ENCODE measurements around the gene HEBP2. TPM values are rescaled to one million over a fixed set of nuclear protein-coding genes. Genes with fewer than 3 reads are reported as not detected.

HEBP2 gene
- total RNA-seq, 1 experiment from 2014 or later, result 51.6 TPM

DNA sequence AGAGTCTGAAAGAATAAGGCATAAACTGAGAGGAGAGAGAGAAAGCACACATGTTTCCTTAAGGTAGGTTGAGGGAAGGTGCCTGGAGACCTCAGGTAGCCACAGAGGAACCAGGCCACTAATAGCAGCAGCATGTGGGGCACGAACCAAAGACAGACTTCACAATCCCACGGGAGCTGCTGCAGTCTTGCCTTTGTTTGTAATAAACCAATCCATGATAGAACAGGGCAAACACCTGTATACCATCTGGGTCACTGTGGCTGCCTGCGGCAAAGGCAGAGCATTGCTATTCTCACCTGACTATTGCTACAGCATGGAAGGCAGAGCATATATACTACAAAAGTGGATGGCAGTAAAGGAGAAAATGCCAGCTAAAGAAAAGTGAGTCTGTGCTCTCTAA is 36.3 kb downstream of the HEBP2 start:
- Histone ChIP-seq H3K36me3 (ENCODE audit: control insufficient read depth in 1 of 2, insufficient read depth in 2 of 2, low read length in 2 of 2) (0 out of 4 replicates have a peak, but pooled peaks cover 0 to 2% of the 10 kb centered on the region in 2 experiments), H3K9ac (ENCODE audit: low read length) (no peak overlapping the region), H3K4me3 (replicated peaks in 1 of 2; ENCODE audit: low read depth in 1 of 2, low read length in 2 of 2) (no peak overlapping the region), H3K4me2 (ENCODE audit: low read length) (no peak overlapping the region), H2AFZ (ENCODE audit: low read depth, low read length, poor library complexity, severe bottlenecking) (no peak overlapping the region), H3K27ac (ENCODE audit: low read depth, low read length) (no peak overlapping the region), H3K79me2 (ENCODE audit: insufficient read depth, low read length) (no peaks in the 10 kb centered on the region), H3K27me3 (ENCODE audit: insufficient read depth, low read length) (no peaks in the 10 kb centered on the region), H3K9me3 (ENCODE audit: control insufficient read depth in 1 of 2, insufficient read depth in 1 of 2, low read depth in 1 of 2, low read length in 2 of 2) (no peaks in the 10 kb centered on the region), H3K9me2 (ENCODE audit: insufficient read depth) (no peaks in the 10 kb centered on the region), H3K4me1 (ENCODE audit: control insufficient read depth in 1 of 2, insufficient read depth in 2 of 2, low read length in 2 of 2) (peaks cover 0 to 13% of the 10 kb centered on the region in 2 experiments; a peak in 1 of 4 replicates), H4K20me1 (ENCODE audit: insufficient read depth) (no peaks in the 10 kb centered on the region)
- intact Hi-C loops (cut with micrococcal nuclease), result no loop called here
- ATAC-seq (no peak), DNase-seq (ENCODE audit: low read depth, low spot score) (no peak)
- no TSS peak for BruUV-seq (replicated peaks)
- CTCF ChIA-PET, result no interaction called here
- TF ChIP-seq, protein P1, sequence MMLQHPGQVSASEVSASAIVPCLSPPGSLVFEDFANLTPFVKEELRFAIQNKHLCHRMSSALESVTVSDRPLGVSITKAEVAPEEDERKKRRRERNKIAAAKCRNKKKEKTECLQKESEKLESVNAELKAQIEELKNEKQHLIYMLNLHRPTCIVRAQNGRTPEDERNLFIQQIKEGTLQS (IDR thresholded peaks at IDR 0.05), result no peak
- TF ChIP-seq RAD21 (IDR thresholded peaks at IDR 0.05; ENCODE audit: low read depth) (no peak), CBX3 (IDR thresholded peaks at IDR 0.05; ENCODE audit: low read depth) (no peak), ELF1 (IDR thresholded peaks at IDR 0.05; ENCODE audit: borderline replicate concordance, low read depth) (no peak)
- RAD21 ChIA-PET (ENCODE audit: low non-redundant PET in 1 of 2, low total read pairs in 2 of 2, uncharacterized antibody in 2 of 2, unreplicated experiment in 2 of 2), result no interaction called here
- POLR2A ChIA-PET, result no interaction called here

DNA sequence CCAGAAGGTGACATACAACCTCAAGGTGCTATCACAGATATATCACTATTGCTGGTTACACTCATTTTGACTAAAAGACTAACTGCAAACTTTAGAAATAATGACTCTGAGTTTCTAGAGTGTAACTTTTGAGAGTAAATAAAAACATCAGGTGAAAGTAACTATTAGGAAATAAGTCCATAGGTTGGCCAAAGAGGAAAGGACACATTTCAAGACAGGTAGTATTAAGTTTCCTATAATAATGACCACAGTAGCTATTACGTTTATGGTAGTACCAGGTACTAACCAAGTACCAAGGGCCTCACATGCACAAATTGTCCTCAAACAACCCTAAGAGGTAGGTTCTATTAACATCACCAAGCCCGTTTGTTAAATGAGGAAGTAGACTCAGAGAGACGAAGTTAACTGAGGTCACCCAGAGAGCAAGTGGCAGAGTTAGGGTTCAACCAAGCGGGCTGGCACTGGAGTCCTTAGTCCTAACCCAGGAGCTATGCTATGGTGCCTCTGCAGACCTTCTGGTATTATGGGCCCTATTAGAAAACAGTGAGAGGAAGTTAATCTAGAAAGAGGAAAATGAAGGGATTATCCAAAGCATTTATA is 36.8 kb downstream of the HEBP2 start:
- H3K27me3 ChIP-seq (ENCODE audit: insufficient read depth, low read length), result no peaks in the 10 kb centered on the region
- no TSS peak for BruUV-seq (replicated peaks)
- ChIA-PET CTCF (no interaction called here), POLR2A (no interaction called here), RAD21 (ENCODE audit: low non-redundant PET in 1 of 2, low total read pairs in 2 of 2, uncharacterized antibody in 2 of 2, unreplicated experiment in 2 of 2) (no interaction called here)
- H3K9me3 ChIP-seq (ENCODE audit: control insufficient read depth in 1 of 2, insufficient read depth in 1 of 2, low read depth in 1 of 2, low read length in 2 of 2), result no peaks in the 10 kb centered on the region
- H3K4me3 ChIP-seq (replicated peaks in 1 of 2; ENCODE audit: low read depth in 1 of 2, low read length in 2 of 2), result no peak overlapping the region
- H4K20me1 ChIP-seq (ENCODE audit: insufficient read depth), result no peaks in the 10 kb centered on the region
- H3K36me3 ChIP-seq (ENCODE audit: control insufficient read depth in 1 of 2, insufficient read depth in 2 of 2, low read length in 2 of 2), result 0 out of 4 replicates have a peak, but pooled peaks cover 0 to 2% of the 10 kb centered on the region in 2 experiments
- no peak overlapping the region for H3K9ac ChIP-seq (ENCODE audit: low read length)
- H3K79me2 ChIP-seq (ENCODE audit: insufficient read depth, low read length), result no peaks in the 10 kb centered on the region
- intact Hi-C loops (cut with micrococcal nuclease), result no loop called here
- H3K27ac ChIP-seq (ENCODE audit: low read depth, low read length), result no peak overlapping the region
- ATAC-seq (no peak), DNase-seq (ENCODE audit: low read depth, low spot score) (no peak)
- H3K4me1 ChIP-seq (ENCODE audit: control insufficient read depth in 1 of 2, insufficient read depth in 2 of 2, low read length in 2 of 2), result peaks cover 0 to 13% of the 10 kb centered on the region in 2 experiments; a peak in 1 of 4 replicates
- H3K9me2 ChIP-seq (ENCODE audit: insufficient read depth), result no peaks in the 10 kb centered on the region
- H3K4me2 ChIP-seq (ENCODE audit: low read length), result no peak overlapping the region
- H2AFZ ChIP-seq (ENCODE audit: low read depth, low read length, poor library complexity, severe bottlenecking), result no peak overlapping the region
- TF ChIP-seq FOSL1 (IDR thresholded peaks at IDR 0.05; ENCODE audit: low read depth) (no peak), ZNF274 (IDR thresholded peaks at IDR 0.05; ENCODE audit: low read depth, low read length) (no peak), JUND (IDR thresholded peaks at IDR 0.05) (no peak), EZH2phosphoT487 (IDR thresholded peaks at IDR 0.05; ENCODE audit: borderline replicate concordance) (no peak), ELF1 (IDR thresholded peaks at IDR 0.05; ENCODE audit: borderline replicate concordance, low read depth) (no peak), TCF7L2 (IDR thresholded peaks at IDR 0.05; ENCODE audit: borderline replicate concordance, extremely low read depth, insufficient read depth, insufficient read length) (no peak), SRF (IDR thresholded peaks at IDR 0.05; ENCODE audit: low read depth) (no peak), SP1 (IDR thresholded peaks at IDR 0.05; ENCODE audit: low read depth) (no peak), YY1 (IDR thresholded peaks at IDR 0.05; ENCODE audit: extremely low read depth, insufficient replicate concordance, low read depth, low read length) (no peak)
- TF ChIP-seq, protein P2, sequence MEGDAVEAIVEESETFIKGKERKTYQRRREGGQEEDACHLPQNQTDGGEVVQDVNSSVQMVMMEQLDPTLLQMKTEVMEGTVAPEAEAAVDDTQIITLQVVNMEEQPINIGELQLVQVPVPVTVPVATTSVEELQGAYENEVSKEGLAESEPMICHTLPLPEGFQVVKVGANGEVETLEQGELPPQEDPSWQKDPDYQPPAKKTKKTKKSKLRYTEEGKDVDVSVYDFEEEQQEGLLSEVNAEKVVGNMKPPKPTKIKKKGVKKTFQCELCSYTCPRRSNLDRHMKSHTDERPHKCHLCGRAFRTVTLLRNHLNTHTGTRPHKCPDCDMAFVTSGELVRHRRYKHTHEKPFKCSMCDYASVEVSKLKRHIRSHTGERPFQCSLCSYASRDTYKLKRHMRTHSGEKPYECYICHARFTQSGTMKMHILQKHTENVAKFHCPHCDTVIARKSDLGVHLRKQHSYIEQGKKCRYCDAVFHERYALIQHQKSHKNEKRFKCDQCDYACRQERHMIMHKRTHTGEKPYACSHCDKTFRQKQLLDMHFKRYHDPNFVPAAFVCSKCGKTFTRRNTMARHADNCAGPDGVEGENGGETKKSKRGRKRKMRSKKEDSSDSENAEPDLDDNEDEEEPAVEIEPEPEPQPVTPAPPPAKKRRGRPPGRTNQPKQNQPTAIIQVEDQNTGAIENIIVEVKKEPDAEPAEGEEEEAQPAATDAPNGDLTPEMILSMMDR (IDR thresholded peaks at IDR 0.05 in 2 of 3, conservative IDR thresholded peaks at IDR 0.05 in 1 of 3; ENCODE audit: borderline replicate concordance in 1 of 3, insufficient read depth in 1 of 3, low read depth in 2 of 3, low read length in 2 of 3), result no peak
- TF ChIP-seq, protein P3, sequence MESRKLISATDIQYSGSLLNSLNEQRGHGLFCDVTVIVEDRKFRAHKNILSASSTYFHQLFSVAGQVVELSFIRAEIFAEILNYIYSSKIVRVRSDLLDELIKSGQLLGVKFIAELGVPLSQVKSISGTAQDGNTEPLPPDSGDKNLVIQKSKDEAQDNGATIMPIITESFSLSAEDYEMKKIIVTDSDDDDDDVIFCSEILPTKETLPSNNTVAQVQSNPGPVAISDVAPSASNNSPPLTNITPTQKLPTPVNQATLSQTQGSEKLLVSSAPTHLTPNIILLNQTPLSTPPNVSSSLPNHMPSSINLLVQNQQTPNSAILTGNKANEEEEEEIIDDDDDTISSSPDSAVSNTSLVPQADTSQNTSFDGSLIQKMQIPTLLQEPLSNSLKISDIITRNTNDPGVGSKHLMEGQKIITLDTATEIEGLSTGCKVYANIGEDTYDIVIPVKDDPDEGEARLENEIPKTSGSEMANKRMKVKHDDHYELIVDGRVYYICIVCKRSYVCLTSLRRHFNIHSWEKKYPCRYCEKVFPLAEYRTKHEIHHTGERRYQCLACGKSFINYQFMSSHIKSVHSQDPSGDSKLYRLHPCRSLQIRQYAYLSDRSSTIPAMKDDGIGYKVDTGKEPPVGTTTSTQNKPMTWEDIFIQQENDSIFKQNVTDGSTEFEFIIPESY (IDR thresholded peaks at IDR 0.05; ENCODE audit: extremely low read depth, insufficient replicate concordance, low read length), result no peak
